Activated CD4-positive, alpha-beta memory T cell treated with anti-CD3 and anti-CD28 coated beads, Interleukin-2, amount 10 ng/mL, durations not matched to agents 7 days and 5 days (primary cell): ENCODE results near the gene ZDHHC14. TPM values are rescaled to one million over a fixed set of nuclear protein-coding genes. Genes with fewer than 3 reads are reported as not detected.

Experiments
- CTCF ChIA-PET: fragments of 350-600 bp; sonication (Branson Sonifier 250); formaldehyde crosslinking; loops from one replicate; lab custom pipeline; 2021; ENCODE audit warnings: antibody characterized with exemption, inconsistent platforms; lab: Charles Lee
- POLR2A ChIA-PET: fragments of 350-600 bp; sonication (Branson Sonifier 250); formaldehyde crosslinking; loops from one replicate; lab custom pipeline; 2021; ENCODE audit warnings: antibody characterized with exemption; lab: Charles Lee
- DNase-seq: peaks from one replicate; pipeline ENCODE4 v3.0.0-alpha.2; 2020
- H3K27ac Mint-ChIP-seq: one replicate; pipeline ENCODE4 v1.8.0; 2021; ENCODE audit warnings: mild to moderate bottlenecking, mixed read lengths
- H3K27me3 Mint-ChIP-seq: one replicate; pipeline ENCODE4 v1.8.0; 2021; ENCODE audit warnings: mixed read lengths
- H3K36me3 Mint-ChIP-seq: one replicate; pipeline ENCODE4 v1.8.0; 2021; ENCODE audit warnings: low read depth, mixed read lengths
- H3K4me1 Mint-ChIP-seq: one replicate; pipeline ENCODE4 v1.8.0; 2021; ENCODE audit warnings: mixed read lengths
- H3K4me3 Mint-ChIP-seq: one replicate; pipeline ENCODE4 v1.8.0; 2021; ENCODE audit warnings: mild to moderate bottlenecking, mixed read lengths
- H3K9me3 Mint-ChIP-seq: one replicate; pipeline ENCODE4 v1.8.0; 2021; ENCODE audit warnings: mixed read lengths
- total RNA-seq, 2 experiments: library from RNA; stranded (reverse); gene quantifications; one replicate each; pipeline ENCODE4 v1.2.3, GENCODE V29; 2021

ZDHHC14 gene
- total RNA-seq, 2 experiments from 2014 or later, result 8.1 to 8.7 TPM

DNA sequence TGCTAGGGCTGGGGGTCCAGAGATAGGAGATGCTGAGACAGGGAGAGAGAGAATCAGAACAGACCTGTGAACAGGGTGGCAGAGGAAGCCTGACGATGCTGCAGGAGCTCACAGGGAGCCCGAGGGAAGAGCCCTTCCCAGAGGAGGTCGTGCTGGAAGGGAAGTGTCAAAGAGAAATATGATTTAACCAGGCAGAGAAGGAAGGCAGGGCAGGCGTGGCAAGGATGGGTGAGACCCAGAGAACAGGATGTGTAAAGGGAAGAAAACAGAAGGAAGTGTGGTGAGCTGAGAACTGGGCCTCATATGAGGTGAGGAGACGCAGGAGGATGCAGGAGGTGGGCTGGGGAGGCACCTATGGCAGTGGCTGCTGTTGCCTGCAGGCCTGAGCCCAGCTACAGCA lies 105.6 kb downstream of the ZDHHC14 start:
- Mint-ChIP-seq H3K36me3 (peaks cover 3% of the 10 kb centered on the region), H3K9me3 (peaks cover 5% of the 10 kb centered on the region), H3K27me3 (peaks cover 6% of the 10 kb centered on the region), H3K4me3 (peak overlapping the region; percentile 9), H3K4me1 (peaks cover 40% of the 10 kb centered on the region), H3K27ac (peak overlapping the region; percentile 59)
- peak; percentile 51 for DNase-seq
- ChIA-PET CTCF (no interaction called here), POLR2A (interaction anchor here (0.7 to 1.6 kb wide), 6 partner anchors 9 to 104 kb away, joined by 3 to 6 read pairs (median 3); no protein-coding TSS in a partner anchor)

DNA sequence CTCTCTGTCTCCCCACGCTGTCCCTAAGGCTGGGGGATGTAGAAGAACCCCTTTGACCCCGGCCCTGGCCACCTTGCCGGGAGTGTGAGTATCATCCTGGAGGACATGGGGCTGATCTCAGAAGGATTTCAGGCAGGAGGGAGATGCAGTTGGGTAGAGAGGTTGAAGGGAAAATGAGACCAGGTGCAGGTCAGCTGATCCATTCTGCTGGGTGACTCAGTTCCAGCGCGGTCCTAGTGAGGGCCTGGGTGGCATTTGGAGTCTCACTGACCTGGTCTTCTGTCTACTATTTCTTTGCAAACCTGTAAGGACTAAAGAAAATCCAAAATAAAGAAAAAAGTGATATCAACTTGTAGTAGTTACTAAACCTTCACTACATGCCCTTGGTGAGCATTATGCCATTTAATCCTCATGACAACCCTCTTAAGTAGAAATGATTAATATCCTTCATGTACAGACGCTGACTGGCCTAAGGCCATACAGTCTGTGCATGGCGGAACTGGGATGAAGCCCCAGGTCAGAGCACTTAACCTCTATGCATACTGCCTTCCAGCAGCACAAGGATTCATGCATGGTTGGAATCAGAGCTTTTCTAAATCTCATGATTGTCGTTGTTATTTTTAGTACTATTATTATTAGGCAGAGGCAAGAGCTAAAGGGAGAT lies 106.3 kb downstream of the ZDHHC14 start:
- Mint-ChIP-seq H3K4me3 (no peak overlapping the region), H3K36me3 (peaks cover 3% of the 10 kb centered on the region), H3K27ac (peak overlapping the region; percentile 59), H3K27me3 (peaks cover 6% of the 10 kb centered on the region), H3K4me1 (peaks cover 38% of the 10 kb centered on the region), H3K9me3 (peaks cover 4% of the 10 kb centered on the region)
- DNase-seq, result no peak
- CTCF ChIA-PET, result no interaction called here
- POLR2A ChIA-PET, result interaction anchor here (0.7 to 1.6 kb wide), 5 partner anchors 8 to 105 kb away, joined by 3 to 5 read pairs (median 3); no protein-coding TSS in a partner anchor

DNA sequence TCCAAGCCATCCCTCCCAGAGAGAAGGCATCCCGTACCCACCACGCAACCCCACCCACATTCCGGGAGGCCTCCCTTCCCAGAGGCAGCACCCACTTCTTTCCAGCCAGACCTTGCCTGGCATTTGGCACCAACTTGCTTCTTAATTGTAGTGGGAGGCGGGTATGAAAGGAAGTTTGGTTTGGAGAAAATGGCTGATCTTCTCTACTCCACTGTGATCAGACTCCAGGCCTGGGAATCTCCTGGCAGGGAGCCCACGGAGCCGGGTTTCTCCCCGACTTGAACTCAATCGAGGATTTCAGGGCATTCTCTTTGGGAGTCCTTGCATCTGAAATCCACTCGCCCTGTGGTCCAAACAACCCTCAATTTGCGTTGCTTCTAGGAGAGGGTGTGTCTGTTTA lies 107.1 kb downstream of the ZDHHC14 start:
- no peak overlapping the region for H3K4me3 Mint-ChIP-seq
- peaks cover 38% of the 10 kb centered on the region for H3K4me1 Mint-ChIP-seq
- ChIA-PET POLR2A (no interaction called here), CTCF (no interaction called here)
- no peak overlapping the region for H3K27ac Mint-ChIP-seq
- H3K36me3 Mint-ChIP-seq, result peaks cover 3% of the 10 kb centered on the region
- H3K27me3 Mint-ChIP-seq, result peaks cover 6% of the 10 kb centered on the region
- H3K9me3 Mint-ChIP-seq, result peaks cover 4% of the 10 kb centered on the region
- DNase-seq, result no peak

DNA sequence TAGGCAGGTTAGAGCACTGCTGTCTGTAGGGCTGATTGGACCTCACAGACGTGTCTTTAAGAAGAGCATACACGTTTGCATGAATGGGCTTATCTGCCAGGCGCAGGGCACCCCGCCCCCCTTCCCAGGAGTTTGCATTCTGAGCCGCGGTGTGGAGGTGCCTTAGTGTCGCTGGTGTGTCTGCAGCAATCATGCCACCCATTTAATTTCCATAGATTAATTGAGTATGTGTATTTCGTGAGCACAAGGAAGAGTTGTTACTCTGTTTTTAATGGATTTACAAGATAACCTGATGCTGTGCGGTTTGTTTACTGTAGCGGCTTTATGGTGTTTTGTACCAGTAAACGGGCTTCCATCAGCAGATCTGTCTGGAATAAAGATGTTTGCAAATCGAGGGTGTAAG lies 107.7 kb downstream of the ZDHHC14 start:
- Mint-ChIP-seq H3K27me3 (peaks cover 6% of the 10 kb centered on the region), H3K27ac (no peak overlapping the region), H3K4me3 (no peak overlapping the region), H3K9me3 (peaks cover 3% of the 10 kb centered on the region), H3K4me1 (peaks cover 38% of the 10 kb centered on the region), H3K36me3 (peaks cover 3% of the 10 kb centered on the region)
- POLR2A ChIA-PET, result no interaction called here
- CTCF ChIA-PET, result no interaction called here
- no peak for DNase-seq

DNA sequence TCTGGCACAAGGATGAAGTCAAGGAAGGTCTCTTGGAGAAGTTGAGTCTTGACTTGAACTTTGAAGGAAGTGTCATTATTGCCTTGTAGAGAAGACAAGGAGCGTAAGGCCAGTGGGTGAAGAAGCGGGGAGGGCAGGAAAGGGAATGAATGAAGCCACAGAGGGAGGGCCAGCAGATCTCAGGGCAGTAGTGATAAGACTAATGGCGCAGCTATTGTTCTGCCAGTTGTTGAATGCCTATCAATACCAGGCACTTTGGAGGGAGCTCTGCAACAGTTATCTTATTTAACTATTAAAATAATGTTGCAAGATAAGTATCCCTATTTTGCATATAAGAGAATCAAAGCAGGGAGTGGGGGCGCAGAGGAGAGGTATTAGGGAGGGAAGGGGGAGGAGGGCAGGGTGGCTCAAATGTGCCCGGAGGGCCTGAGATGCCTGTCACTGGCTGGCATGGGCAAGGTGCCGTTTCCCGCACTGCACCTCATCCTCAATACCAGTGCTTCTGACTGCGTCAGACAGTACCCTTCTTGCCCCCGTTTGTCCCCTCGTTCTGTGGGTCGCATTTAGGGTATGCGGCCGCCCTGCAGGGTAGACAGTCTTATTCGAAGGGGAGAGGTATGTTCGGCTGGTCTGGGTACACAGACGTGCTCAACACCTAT lies 109.8 kb downstream of the ZDHHC14 start:
- Mint-ChIP-seq H3K9me3 (peaks cover 3% of the 10 kb centered on the region), H3K4me3 (no peak overlapping the region), H3K36me3 (peaks cover 7% of the 10 kb centered on the region), H3K27ac (no peak overlapping the region), H3K27me3 (peaks cover 6% of the 10 kb centered on the region), H3K4me1 (peaks cover 37% of the 10 kb centered on the region)
- ChIA-PET POLR2A (no interaction called here), CTCF (interaction anchor here (1.0 kb wide), 1 partner anchor 37 kb away, joined by 3 read pairs; no protein-coding TSS in a partner anchor)
- no peak for DNase-seq

DNA sequence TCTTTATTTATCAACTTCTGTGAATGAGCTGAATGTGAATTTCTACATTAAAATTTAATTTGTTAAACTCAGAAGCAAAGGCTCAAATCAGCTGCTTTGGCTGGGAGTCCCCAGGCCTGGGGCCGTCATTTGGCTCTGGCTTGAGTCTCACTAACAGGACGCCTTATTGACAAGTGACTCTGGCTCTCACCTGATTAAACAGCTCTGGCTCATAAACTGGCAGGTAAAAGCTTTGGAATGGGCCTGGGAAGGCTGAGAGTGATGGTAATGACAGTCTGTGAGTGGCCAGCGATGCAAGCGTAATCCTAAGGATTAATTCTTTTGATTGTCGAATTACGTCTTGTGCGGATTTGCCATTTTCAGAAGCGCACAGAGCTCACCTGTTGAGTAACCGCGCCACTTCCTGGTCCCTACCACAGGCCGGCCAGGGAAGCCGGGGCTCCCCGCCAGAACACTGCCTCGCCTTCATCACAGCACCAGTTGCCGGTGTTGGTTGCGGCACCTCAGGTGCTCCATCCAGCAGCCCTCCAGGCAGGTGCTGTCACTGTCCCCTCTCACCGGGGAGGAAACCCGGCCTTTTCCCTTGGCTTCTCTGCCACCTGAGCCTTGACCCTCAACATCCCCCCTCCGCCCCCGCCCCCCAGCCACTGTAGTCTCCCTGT lies 110.7 kb downstream of the ZDHHC14 start:
- Mint-ChIP-seq H3K9me3 (peaks cover 6% of the 10 kb centered on the region), H3K27ac (no peak overlapping the region), H3K27me3 (peaks cover 6% of the 10 kb centered on the region), H3K4me3 (no peak overlapping the region), H3K4me1 (peaks cover 30% of the 10 kb centered on the region), H3K36me3 (peaks cover 7% of the 10 kb centered on the region)
- no peak for DNase-seq
- ChIA-PET CTCF (interaction anchor here (1.0 kb wide), 1 partner anchor 36 kb away, joined by 3 read pairs; no protein-coding TSS in a partner anchor), POLR2A (no interaction called here)

DNA sequence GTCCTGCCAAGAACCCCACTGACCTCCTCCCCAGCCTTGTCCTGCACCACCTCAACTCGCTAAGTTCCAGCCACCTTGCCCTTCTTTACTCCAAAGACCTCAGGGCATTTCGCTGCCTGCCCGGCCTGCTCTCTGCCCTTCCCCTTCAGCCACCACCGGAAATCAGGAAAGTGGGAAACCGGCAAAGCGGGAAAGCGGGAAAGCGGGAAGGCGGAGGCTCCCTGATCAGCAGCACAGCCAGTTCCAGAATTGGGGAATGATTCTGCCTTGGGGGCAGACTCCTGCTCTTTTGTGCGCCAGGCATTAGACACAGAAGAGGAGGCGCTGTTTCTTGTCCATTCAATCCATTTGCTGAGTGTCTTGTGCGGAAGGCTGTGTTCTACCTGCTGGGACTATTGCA lies 111.3 kb downstream of the ZDHHC14 start:
- Mint-ChIP-seq H3K27ac (no peak overlapping the region), H3K4me3 (no peak overlapping the region), H3K27me3 (peaks cover 6% of the 10 kb centered on the region), H3K36me3 (peaks cover 10% of the 10 kb centered on the region), H3K9me3 (peaks cover 6% of the 10 kb centered on the region), H3K4me1 (peaks cover 28% of the 10 kb centered on the region)
- ChIA-PET CTCF (no interaction called here), POLR2A (no interaction called here)
- no peak for DNase-seq

DNA sequence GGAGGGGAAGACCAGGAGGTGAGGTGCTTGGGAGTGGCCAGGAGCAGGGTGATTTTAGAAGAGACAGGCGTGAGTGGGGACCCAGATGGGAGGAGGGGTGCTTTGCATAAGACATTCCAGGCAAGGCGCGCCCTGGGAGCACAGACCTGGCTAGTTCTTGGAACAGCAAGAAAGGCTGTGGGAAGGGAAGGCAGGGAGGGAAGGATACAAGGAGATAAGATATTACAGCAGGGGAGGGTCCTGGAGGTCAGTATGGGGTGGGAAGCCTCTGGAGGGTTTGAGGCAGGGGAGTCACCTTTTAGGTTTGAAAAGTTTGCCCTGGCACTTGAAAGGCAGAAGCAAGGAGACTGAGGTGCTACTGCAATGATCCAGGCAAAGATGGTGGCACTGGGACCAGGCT lies 111.8 kb downstream of the ZDHHC14 start:
- H3K27ac Mint-ChIP-seq, result no peak overlapping the region
- POLR2A ChIA-PET, result no interaction called here
- peaks cover 30% of the 10 kb centered on the region for H3K4me1 Mint-ChIP-seq
- peaks cover 6% of the 10 kb centered on the region for H3K27me3 Mint-ChIP-seq
- no peak overlapping the region for H3K4me3 Mint-ChIP-seq
- CTCF ChIA-PET, result no interaction called here
- peaks cover 10% of the 10 kb centered on the region for H3K36me3 Mint-ChIP-seq
- H3K9me3 Mint-ChIP-seq, result peaks cover 6% of the 10 kb centered on the region
- DNase-seq, result no peak

DNA sequence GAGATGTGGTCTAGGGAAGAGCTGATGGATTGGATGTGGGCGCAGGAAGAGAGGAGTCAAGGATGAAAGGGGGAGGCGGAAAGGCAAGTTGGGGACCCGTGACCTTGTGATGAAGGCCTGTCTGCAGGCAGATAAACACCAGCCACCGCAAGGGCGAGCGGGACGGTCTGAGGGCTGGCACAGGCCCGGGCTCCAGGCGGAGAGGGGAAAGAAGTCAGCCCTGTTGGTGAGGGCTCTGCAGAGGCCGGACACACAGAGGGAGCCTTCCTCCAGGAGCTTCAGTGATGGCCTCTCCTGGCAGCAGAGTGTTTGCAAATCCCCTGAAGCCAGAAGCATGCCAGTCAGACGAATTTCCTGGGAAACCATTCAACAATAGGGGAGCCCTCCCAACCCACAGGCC lies 112.2 kb downstream of the ZDHHC14 start:
- H3K4me3 Mint-ChIP-seq, result no peak overlapping the region
- peaks cover 13% of the 10 kb centered on the region for H3K36me3 Mint-ChIP-seq
- H3K4me1 Mint-ChIP-seq, result peaks cover 33% of the 10 kb centered on the region
- peaks cover 6% of the 10 kb centered on the region for H3K9me3 Mint-ChIP-seq
- ChIA-PET CTCF (no interaction called here), POLR2A (no interaction called here)
- DNase-seq, result no peak
- H3K27me3 Mint-ChIP-seq, result peaks cover 6% of the 10 kb centered on the region
- no peak overlapping the region for H3K27ac Mint-ChIP-seq

DNA sequence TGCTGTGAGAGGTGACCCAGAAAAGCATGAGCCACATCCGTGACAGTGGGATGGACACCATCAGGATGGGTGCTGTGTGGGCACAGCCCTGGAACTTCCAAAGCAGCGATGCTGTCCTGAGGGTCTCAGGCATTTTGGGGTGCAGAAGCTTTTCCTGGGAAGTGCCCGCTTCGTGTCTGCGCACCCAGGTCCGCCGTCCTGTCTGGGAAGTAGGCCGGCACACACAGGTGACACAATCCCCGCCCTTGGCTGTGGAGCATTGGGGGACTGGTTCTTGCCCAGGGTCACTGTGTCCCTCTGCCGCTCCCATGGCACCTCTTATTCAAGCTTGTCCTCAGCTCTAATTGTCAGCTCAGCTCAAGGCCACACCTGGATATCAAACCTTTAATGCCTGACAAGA lies 112.6 kb downstream of the ZDHHC14 start:
- ChIA-PET POLR2A (no interaction called here), CTCF (interaction anchor here (0.6 kb wide), 1 partner anchor 36 kb away, joined by 4 read pairs; no protein-coding TSS in a partner anchor)
- DNase-seq, result no peak
- H3K4me3 Mint-ChIP-seq, result no peak overlapping the region
- peaks cover 6% of the 10 kb centered on the region for H3K9me3 Mint-ChIP-seq
- H3K27ac Mint-ChIP-seq, result no peak overlapping the region
- H3K4me1 Mint-ChIP-seq, result peaks cover 34% of the 10 kb centered on the region
- peaks cover 6% of the 10 kb centered on the region for H3K27me3 Mint-ChIP-seq
- H3K36me3 Mint-ChIP-seq, result peaks cover 13% of the 10 kb centered on the region

DNA sequence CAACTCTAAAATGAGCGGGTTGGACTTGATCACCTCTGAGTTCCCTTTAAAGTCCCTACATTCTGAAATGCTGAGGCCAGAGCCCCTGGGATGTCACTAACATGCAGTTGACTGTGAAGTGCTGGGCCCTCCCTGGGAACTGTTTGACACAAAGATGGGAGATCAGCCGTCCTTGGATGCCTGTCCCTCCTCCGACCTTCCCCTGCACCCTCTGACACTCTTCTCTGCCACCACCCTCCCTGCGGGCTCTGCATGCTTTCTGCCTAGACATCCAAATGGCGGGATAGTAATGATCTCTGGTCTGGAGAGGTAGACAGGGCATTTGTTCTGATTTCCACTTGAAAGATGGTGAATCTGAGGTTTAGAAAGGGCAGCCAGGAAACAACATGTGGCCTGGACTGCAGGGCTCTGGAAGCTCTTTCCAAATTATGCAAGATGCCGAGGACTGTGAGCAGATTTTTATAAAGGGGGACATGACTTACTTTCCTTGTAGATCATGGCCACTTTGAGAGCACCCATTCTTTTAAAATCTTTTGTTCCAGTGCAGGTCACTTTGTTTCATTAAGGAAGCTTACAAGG lies 113.2 kb downstream of the ZDHHC14 start:
- ChIA-PET POLR2A (interaction anchor here (1.6 kb wide), 1 partner anchor 7 kb away, joined by 3 read pairs; no protein-coding TSS in a partner anchor), CTCF (interaction anchor here (0.6 kb wide), 1 partner anchor 37 kb away, joined by 4 read pairs; no protein-coding TSS in a partner anchor)
- Mint-ChIP-seq H3K27me3 (peaks cover 6% of the 10 kb centered on the region), H3K9me3 (peaks cover 6% of the 10 kb centered on the region), H3K36me3 (peaks cover 13% of the 10 kb centered on the region), H3K27ac (no peak overlapping the region), H3K4me3 (no peak overlapping the region), H3K4me1 (peaks cover 33% of the 10 kb centered on the region)
- DNase-seq, result no peak

DNA sequence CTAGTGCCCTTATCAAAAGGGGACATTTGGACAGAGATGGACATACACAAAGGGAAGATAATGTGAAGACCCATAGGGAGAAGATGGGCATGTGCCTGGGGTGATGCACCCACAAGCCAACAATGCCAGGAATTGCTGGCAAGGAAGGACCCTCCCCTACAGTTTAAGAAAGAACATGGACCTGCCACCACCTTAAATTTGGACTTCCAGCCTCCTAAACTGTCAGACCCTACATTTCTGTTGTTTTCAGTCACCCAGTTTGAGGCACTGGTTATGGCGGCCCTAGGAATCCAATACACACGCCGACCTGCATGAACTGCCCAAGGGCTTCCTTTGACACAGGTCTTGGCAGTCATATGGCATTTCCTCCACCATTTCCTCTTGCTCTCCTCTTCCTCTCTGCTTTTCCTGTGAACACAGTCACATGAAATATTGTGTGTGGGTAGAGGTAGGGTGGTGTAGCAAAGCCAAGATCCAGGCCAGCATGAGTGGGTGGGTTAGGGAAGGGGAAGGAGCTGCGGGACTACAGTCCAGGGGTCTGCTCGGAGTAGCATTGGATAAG lies 115.6 kb downstream of the ZDHHC14 start:
- Mint-ChIP-seq H3K27ac (no peak overlapping the region), H3K4me1 (peaks cover 35% of the 10 kb centered on the region), H3K9me3 (peaks cover 12% of the 10 kb centered on the region), H3K36me3 (peaks cover 23% of the 10 kb centered on the region), H3K27me3 (peaks cover 3% of the 10 kb centered on the region), H3K4me3 (no peak overlapping the region)
- no peak for DNase-seq
- POLR2A ChIA-PET, result interaction anchor here (1.1 to 1.3 kb wide), 2 partner anchors 10 to 39 kb away, joined by 3 read pairs; no protein-coding TSS in a partner anchor
- CTCF ChIA-PET, result no interaction called here
